CD4-positive, alpha-beta T cell treated with Interleukin-15 for 4 hours (primary cell): Measurements from ENCODE around the gene VEPH1.

Experiments
- DNase-seq: peaks from one replicate; pipeline ENCODE4 v3.0.0-alpha.2; 2020; ENCODE audit warnings: low spot score

Gene VEPH1

DNA sequence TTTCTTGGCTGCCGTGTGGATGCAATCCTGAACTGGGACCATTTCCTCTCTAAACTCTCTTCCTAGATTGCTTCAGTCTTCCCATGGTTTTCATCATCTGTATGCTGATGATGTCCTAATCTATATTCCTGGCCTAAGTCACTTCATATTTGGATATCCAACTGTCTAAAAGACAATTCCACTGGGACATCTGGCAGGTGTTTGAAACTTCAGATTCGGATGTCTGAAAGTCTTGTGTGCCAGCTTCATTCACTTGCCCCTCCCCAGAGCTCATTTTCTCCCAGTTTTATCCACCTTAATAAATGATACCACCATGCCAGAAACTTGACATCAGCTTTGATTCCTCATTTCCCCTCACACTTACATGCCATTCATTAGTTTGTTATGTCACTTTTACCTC lies 201.5 kb downstream of the VEPH1 start:
- no peak for DNase-seq

DNA sequence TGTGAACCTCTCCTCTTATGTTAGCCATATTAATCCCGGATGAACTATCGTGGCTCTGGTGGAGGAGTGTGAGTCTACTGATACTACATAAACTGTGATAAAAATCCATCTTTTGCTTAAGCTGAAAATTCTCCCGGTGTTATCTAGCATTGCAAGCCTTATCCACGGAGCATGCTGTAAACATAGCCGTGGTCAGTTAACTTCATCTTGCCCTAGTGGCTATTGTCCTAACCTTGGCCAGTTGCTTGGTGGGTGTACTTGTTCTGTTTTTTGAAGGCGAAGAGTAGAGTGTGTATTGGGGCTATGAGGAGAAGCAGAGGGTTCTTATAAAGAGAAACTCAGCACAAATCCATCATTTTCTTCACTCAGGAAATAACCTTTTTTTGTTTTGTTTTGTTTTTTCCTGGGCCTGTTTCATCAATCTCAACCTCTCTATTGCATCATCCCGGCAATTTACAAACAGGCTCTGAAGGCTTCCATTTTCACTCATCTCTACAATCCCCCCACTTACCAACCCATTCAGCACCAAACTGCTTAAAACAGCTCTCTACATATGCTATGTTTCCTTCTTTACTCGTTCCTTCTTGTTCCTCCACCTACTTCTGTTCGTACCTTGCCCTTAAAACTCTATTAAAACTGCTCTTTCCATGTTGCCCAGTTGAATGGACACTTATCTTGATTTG lies 202.1 kb downstream of the VEPH1 start:
- no peak for DNase-seq

DNA sequence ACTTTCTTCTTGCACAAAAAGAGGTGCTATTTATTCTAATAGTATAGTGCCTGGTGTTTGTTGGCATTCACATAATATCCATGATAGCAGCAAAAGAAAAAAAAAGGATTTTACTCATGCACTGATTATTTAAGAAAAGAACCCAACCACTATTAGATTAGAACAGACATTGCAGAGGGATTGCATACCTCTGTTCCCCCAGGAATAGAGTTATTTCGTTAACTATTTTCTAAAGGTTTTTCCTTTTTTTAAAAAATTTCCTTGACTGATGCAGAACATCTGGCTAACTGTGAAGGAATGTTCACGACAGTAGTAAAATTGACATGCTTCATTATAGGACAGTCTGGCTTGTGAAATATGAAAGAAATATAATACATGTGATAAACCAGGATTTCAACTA lies 203.1 kb downstream of the VEPH1 start:
- no peak for DNase-seq

GRCh38 chr3:157297328-157297915 lies 205.8 kb downstream of the VEPH1 start:
- DNase-seq: no peak

DNA sequence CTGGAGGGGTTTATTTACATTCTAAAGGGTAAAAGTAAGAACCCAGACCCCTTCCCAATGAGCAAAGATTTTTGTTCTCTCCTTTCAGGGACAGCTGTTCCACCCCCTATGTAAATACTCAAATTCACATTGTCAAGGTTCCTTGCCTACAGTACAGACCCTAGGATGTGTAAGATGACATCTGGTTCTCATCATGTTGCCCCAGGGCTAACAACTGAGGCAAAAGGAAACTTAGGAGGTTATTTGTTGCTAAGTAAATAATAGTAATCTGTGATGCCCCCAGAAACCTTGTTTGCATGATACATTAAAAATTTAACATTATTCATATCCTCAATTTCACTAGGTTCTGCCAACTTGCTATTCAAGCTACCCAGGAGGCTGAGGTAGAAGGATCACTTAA lies 208.3 kb downstream of the VEPH1 start:
- DNase-seq: no peak

- DNase-seq: no peak
These were observed 208.7 kb downstream of the VEPH1 start for GRCh38 chr3:157294491-157294890.

DNA sequence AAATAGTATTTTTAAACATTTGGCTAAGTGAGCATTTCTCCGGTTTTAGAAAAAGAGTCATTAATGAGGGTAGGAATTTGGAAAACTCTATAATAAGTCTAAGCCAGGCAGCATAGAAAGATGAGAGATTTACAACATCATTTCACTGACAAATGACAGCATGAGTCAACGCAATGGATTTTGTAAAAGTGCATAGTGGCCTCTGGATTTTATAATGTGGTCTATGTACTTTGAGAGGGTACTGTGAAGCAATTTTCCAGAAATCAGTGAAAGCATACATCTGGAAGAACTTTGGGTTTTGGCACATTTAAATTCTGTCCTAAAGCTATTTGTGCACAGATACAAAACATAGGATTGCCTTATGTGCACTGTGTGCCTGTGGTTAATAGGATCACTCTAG lies 212.4 kb downstream of the VEPH1 start:
- no peak for DNase-seq

DNA sequence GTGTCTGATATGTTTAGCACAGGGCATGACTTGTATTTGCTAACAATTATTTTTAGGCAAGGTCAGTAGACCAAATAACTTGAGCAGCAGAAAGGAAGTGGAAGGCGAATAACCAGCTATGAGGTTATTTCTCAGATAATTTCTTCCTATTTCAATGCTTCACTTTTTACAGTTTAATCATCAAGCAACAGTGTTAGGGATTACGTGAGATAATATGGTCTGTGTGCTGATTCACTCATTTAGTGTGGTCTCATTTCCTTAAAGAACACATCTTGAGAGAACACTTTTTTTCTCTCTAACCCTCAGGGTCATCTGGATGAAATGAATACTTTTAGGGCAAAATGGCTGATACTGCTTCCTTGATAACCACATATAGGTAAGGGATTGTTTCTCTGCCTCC lies 217.2 kb downstream of the VEPH1 start:
- no peak for DNase-seq

DNA sequence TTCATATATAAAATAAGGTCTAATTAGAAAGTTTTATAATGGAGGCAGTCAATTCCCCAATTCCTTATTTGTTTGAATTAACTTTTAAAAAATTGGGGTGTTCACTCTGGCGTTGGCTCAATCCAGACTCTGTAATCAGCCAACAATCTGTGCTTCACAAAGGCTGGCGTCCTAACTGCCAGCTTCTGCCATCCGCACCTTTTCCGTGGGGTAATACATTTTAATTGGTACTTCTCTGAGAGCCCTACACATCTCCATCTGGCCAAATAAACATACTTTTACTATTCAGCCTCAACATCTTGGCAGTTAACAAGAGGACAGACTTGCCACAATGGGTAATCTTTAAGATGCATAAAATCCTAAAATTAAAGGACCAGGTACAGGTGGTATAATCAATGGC lies 218.1 kb downstream of the VEPH1 start:
- DNase-seq: no peak

DNA sequence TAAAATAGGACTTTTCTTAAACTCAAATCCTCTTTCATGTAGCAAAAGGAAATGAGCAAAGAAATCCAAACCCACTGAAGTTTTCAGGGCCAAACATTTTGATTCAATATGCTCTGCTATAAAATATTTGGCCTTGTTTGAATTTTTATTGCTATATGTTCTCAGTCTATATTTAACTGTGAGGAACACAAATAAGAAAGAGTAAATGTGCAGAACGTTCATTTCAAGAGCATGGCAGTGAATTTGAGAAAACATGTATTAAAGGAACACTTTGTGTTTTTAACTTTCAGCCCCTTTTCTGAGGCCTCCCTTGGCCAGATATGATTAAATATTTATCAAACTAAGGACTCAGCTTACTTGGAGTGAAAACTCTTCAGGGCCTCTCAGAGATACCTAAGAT lies 218.5 kb downstream of the VEPH1 start:
- DNase-seq: no peak

DNA sequence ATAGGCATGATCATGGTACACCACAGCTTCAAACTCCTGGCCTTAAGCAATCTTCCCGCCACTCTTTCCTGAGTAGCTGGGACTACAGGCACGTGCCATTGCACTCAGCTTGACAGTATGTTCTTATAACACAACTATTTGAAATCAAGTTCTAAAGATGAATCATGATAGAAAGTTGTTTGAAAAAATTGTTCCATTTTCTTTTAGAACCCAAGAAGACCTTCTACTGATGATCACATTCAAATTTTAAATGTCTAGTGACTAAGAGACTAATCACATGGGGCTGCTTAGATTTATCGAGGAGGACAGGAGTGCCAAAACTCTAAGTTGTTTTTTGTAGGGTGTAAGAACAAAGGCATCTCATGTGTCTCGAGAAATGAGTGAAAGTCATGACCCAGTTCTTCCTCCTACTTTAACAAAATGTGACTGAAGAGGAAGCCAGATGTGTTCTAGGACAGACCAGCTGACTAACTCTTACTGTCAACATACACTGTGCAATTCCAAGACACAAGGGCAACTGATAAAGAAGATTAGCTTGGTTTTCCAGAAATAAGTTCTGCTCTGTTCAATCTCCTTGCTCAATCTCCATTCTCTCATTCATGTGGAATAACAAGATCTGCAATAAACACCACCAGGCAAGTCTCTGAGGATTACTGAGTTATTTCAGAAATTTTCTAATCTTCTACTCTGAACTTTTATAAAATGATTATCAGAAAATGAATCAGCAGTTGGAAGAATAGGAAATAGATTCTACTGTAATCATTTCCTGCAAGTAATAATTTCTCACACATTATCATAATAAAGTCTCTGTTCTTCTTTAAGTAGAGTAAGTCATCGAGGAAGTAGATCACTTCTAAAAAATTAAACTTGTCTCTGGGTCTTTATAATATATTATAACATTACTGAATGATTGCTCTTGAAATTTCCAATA lies 220.7 kb downstream of the VEPH1 start:
- DNase-seq: no peak

DNA sequence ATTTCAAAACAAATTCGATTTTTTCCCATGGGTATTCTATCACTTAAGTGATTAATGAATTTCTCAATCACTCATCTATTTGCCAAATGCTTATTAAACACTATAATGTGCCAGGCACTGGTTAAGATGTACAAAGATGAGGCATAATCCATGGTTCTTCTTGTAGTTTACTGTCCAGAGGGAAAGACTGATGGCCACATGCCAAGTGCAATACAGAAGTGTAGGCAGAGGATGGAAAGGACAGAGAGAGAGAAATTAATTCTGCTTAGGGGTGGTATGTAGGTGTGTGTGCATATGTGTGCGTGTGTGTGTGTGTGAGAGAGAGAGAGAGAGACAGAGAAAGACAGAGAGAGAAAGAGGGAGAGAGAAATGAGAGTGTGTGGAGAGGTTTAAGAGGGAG lies 222.4 kb downstream of the VEPH1 start:
- DNase-seq: no peak

- no peak for DNase-seq
These were observed 222.9 kb downstream of the VEPH1 start for GRCh38 chr3:157280354-157280753.

DNA sequence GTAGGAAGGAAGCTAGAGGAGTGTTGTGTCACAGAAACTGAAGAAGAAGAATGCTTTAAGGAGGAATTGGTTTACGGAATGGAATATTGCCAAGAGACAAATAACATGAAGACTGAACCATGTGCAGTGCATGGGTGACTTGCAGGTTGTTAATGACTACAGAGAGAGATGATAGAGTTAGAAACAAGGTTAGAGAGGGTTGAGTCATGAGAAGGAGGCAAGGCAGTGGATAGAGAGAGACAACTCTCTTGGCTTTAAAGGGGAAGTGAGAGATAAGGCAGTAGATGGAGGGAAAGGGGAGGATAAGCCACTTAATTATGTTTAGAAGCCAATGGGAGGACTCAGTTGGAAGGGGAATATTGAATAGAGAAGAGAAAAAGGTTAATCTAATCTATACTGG lies 224.0 kb downstream of the VEPH1 start:
- no peak for DNase-seq

DNA sequence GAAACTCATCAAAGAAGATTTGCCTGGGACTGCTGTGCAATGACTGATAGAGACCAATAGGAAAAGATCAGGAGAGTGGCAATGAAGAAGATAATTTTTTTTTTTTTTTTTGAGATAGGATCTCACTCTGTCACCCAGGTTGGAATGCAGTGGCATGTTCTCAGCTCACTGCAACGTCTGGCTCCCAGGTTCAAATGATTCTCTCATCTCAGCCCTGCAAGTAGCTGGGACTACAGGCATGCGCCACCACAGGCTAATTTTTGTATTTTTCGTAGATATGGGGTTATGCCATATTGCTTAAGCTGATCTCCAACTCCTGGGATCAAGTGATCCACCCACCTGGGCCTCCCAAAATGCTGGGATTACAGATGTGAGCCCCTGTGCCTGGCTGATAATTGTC lies 226.4 kb downstream of the VEPH1 start:
- no peak for DNase-seq

DNA sequence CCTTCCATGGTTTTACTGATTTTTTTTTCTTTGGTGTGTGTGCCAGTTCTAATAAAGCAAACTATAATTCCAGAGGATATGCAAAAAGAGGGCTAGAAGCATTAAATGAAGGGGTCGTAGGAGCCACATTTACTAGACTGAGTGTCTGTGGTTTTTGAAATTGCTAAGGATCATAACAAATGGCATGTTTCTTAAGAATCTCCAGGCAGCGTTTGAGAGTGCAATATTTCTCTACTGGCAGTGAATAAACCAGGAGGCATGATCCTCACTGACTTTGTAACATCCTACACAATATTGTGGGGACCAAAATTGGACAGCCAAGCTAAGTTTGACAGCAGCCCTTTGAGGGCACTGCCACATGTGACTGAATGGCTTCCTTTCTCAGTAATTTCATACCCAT lies 227.4 kb downstream of the VEPH1 start:
- DNase-seq: no peak

- no peak for DNase-seq
These were observed 228.5 kb downstream of the VEPH1 start for GRCh38 chr3:157274644-157275137.

DNA sequence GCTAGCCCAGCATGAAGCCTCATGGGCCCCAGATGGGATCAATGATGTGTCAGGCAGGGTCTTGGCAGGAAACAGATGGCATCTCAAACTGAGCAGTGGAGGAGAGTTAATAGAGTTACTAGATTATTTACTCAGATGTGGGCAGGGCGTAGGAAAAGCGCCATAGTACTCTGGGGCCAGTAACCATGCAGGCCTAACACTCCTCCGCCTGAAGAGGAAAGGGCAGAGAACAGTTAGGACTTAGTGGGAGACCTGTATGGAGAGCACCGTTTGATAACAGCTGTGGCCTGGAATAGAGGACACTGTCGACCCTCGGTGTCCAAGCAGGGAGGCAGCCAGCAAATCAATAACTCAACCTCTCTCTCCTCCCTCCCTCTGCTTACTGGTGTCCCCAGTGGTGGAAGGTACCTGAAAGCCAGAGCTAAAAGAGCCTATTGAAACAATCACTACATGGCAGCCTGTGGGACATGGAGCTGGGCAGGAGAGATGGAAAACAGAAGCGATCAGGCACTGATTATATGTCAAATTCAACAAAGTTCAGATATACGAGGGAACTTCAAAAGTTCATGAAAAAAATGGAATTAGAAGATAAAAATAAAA lies 231.8 kb downstream of the VEPH1 start:
- DNase-seq: no peak

- no peak for DNase-seq
These were observed 235.2 kb downstream of the VEPH1 start for GRCh38 chr3:157268026-157268425.

DNA sequence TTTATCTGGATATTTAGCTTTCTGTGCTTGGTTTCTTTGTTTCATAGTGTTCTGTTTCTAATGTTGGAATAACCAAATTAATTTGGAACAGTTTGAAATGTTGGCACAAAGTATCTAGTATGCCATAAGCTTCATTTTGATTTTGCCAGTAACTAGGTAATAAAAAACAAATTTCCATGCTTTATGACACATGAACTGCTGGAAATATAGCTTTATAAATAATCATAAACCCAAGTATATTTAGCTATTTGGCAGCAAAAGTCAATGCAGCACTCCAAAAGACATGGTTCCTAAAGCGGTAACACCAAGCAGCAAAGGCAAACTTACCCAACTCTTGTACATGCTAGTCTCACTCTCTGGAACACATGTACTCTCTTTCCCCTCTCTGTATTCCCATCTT lies 237.3 kb downstream of the VEPH1 start:
- DNase-seq: no peak

DNA sequence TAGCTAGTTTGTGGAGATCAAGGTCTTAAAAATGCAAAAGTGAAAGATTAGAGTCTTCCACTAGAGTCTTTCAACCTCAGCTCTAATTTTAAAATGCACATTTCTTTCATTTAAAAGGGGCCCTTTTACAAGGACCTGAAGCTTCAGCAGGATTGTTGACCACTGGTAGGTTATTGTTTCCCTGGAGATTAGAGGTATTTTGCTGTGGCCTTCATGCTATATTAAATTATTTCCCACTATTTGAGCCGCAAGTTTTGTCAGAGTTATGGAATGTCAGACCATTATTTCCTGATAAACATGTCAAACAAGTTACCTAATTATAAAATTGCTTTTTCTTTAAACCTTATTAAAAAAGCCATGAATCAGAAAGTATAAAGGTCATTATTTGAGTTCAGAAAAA lies 240.2 kb downstream of the VEPH1 start:
- DNase-seq: no peak

- no peak for DNase-seq
These were observed 242.2 kb downstream of the VEPH1 start for GRCh38 chr3:157261000-157261399.

DNA sequence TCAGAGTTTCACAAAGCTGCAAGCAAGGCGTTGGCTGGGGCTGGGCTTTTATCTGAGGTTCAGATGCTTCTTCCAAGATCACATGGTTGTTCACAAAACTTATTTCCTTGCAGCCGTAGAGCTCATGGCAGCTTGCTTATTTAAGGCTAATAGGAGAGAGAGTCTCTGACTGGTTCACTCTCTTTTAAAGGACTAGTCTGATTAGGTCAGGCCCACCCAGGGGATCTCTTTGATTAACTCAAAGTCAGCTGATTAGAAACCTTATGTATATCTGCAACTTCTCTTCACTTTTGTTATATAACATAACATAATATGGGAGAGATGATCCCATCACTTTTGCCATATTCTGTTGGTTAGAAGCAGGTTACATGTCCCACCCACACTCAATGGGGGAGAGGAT lies 243.4 kb downstream of the VEPH1 start:
- DNase-seq: no peak
